ENCODE results near the gene MTUS2. TPM values are rescaled to one million over a fixed set of nuclear protein-coding genes. Genes with fewer than 3 reads are reported as not detected.

Gene MTUS2
- total and polyA plus RNA-seq, 2 of the 8 experiments (the other 6 are each of a cell fraction or from before 2014, with no cell fraction given) = 0.18 to 0.80 TPM

DNA sequence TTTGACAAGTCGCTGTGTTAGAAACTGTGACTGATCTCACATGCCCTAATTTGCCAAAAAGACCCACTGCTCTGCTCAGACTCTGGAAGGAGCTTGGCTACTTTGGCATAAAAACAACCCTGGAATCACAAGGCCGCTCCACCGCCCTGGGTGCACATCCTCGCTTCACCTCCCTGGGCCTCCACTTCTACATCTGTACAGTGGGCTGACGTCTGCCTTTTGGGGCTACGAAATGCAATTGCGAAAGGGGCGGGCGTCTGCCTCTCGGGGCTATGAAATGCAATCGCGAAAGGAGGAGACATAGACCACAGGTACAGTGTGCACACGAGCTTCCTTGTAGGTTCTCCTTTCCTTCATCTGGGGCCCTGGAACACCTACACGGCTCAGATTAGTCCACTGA lies 701.2 kb downstream of the MTUS2 start:
- Histone ChIP-seq H4K5ac (ENCODE audit: insufficient read length, low read depth, low read length) (no peak overlapping the region), H4K8ac (ENCODE audit: extremely low read depth, insufficient read depth, low read length) (no peak overlapping the region), H4K20me1 (replicated peaks in 1 of 2; ENCODE audit: control insufficient read depth in 1 of 2, insufficient read depth in 2 of 2, low read length in 2 of 2) (peaks cover 1 to 16% of the 10 kb centered on the region in 2 experiments), H3K56ac (replicated peaks; ENCODE audit: insufficient read length, low read depth, low read length) (no peak overlapping the region), H3K27ac (ENCODE audit: low read depth, low read length) (no peak overlapping the region), H3K23me2 (ENCODE audit: low read depth, low read length) (peaks cover 4% of the 10 kb centered on the region; the same call in 1 of the 2 replicates), H2BK20ac (ENCODE audit: low read length) (no peak overlapping the region), H4K91ac (replicated peaks; ENCODE audit: insufficient read length, low read length) (no peak overlapping the region), H3K14ac (ENCODE audit: insufficient read length) (no peak overlapping the region), H3K9ac (replicated peaks in 1 of 4; ENCODE audit: extremely low read depth in 1 of 4, low read depth in 3 of 4, low read length in 3 of 4) (no peak overlapping the region), H2BK12ac (ENCODE audit: low read depth, low read length) (no peak overlapping the region), H3K9me3 (ENCODE audit: insufficient read depth in 2 of 2, low read depth in 1 of 2, low read length in 1 of 2) (no peaks in the 10 kb centered on the region), H2AK5ac (ENCODE audit: low read depth, low read length) (no peak overlapping the region), H3K79me1 (ENCODE audit: low read depth, low read length) (peaks cover 7% of the 10 kb centered on the region; the same call in 1 of the 2 replicates), H3K23ac (ENCODE audit: insufficient read length) (no peak overlapping the region), H2BK120ac (replicated peaks; ENCODE audit: low read depth, low read length) (no peak overlapping the region), H2AFZ (ENCODE audit: low read length) (no peak overlapping the region), H3K27me3 (replicated peaks in 1 of 4; ENCODE audit: control insufficient read depth in 3 of 4, extremely low read depth in 1 of 4, insufficient read depth in 3 of 4, low read length in 3 of 4) (no peaks in the 10 kb centered on the region), H3K4me2 (ENCODE audit: insufficient read depth in 1 of 2, low read depth in 2 of 2, low read length in 2 of 2) (no peak overlapping the region), H3K4me3 (ENCODE audit: extremely low read depth in 1 of 4, insufficient read depth in 2 of 4, low read depth in 3 of 4, low read length in 4 of 4) (no peak overlapping the region), H3K36me3 (ENCODE audit: control insufficient read depth in 2 of 4, insufficient read depth in 4 of 4, low read length in 3 of 4) (peaks cover 11 to 73% (median 53%) of the 10 kb centered on the region in 4 experiments), H2BK15ac (ENCODE audit: low read length) (no peak overlapping the region), H3K4ac (replicated peaks; ENCODE audit: insufficient read length, low read depth, low read length) (no peak overlapping the region), H3K18ac (ENCODE audit: extremely low read depth, low read length) (no peak overlapping the region), H2BK5ac (ENCODE audit: low read depth, low read length) (no peak overlapping the region), H3K79me2 (ENCODE audit: control insufficient read depth in 1 of 2, insufficient read depth in 2 of 2, low read length in 2 of 2) (peaks cover 0 to 5% of the 10 kb centered on the region in 2 experiments; a peak in 1 of 4 replicates), H3K4me1 (replicated peaks in 1 of 4; ENCODE audit: control insufficient read depth in 3 of 4, insufficient read depth in 4 of 4, low read length in 3 of 4) (no peaks in the 10 kb centered on the region)
- FAIRE-seq (no peak), DNase-seq (ENCODE audit: low read depth in 1 of 2, low spot score in 2 of 2) (no peak)
- ChIA-PET POLR2A (ENCODE audit: partially characterized antibody) (interaction anchor here (1.0 kb wide), 1 partner anchor 74 kb away, joined by 3 read pairs; the partner anchor contains the start of gene SLC7A1), CTCF (ENCODE audit: partially characterized antibody) (interaction anchor here (1.9 to 2.5 kb wide), 2 partner anchors 13 to 186 kb away, joined by 5 read pairs; no protein-coding TSS in a partner anchor)
- WGBS, 2 experiments (ENCODE audit: extremely low coverage in 1 of 2, insufficient coverage in 1 of 2, insufficient read length in 1 of 2, insufficient replicate concordance in 2 of 2, low coverage in 1 of 2, low lambda C conversion rate in 2 of 2, missing lambda C conversion rate in 1 of 2) = 92% methylated on average over 14 of the region's 14 CpGs; no CpG with 5 or more reads in 1 of the 2 experiments
- no peak for TF ChIP-seq SIX5 (IDR thresholded peaks at IDR 0.05; ENCODE audit: low read depth, low read length)
- no peak for TF ChIP-seq TCF12 (IDR thresholded peaks at IDR 0.05; ENCODE audit: low read depth, low read length)
- TF ChIP-seq BACH1 (IDR thresholded peaks at IDR 0.05; ENCODE audit: low read length) = no peak
- no peak for TF ChIP-seq CHD2 (IDR thresholded peaks at IDR 0.05; ENCODE audit: low read length)
- TF ChIP-seq SAP30 (IDR thresholded peaks at IDR 0.05; ENCODE audit: insufficient read depth, insufficient replicate concordance, low read length) = no peak
- TF ChIP-seq POLR2AphosphoS5 (IDR thresholded peaks at IDR 0.05; ENCODE audit: low read depth, low read length) = no peak
- TF ChIP-seq PHF8 (conservative IDR thresholded peaks at IDR 0.05; ENCODE audit: low read depth, low read length) = no peak
- no peak for TF ChIP-seq SP2 (IDR thresholded peaks at IDR 0.05; ENCODE audit: low read length)
- no peak for TF ChIP-seq ASH2L (IDR thresholded peaks at IDR 0.05; ENCODE audit: low read length)
- TF ChIP-seq CBX5 (IDR thresholded peaks at IDR 0.05; ENCODE audit: low read depth, low read length) = no peak
- no peak for TF ChIP-seq GABPA (IDR thresholded peaks at IDR 0.05; ENCODE audit: borderline replicate concordance, insufficient read depth, low read length)
- no peak for TF ChIP-seq NANOG (IDR thresholded peaks at IDR 0.05; ENCODE audit: insufficient read depth, low read depth, low read length, poor library complexity, severe bottlenecking)
- no peak for TF ChIP-seq FOSL1 (IDR thresholded peaks at IDR 0.05; ENCODE audit: insufficient read depth, low read depth, low read length)
- TF ChIP-seq KDM4A (IDR thresholded peaks at IDR 0.05; ENCODE audit: low read depth, low read length, severe bottlenecking) = no peak
- TF ChIP-seq HDAC6 (IDR thresholded peaks at IDR 0.05; ENCODE audit: low read depth, low read length) = no peak
